GM12878 (cell line): ENCODE data around the gene SHC4. TPM values are rescaled to one million over a fixed set of nuclear protein-coding genes. Genes with fewer than 3 reads are reported as not detected.

Experiments used
- BCL11A ChIP-seq: IDR thresholded peaks from 2 replicates; pipeline ENCODE4 v1.6.1; 2011; ENCODE audit warnings: low read depth, low read length
- CBFB ChIP-seq: IDR thresholded peaks from 2 replicates; pipeline ENCODE4 v1.6.1; 2016; ENCODE audit warnings: antibody characterized with exemption, low read depth
- CREM ChIP-seq: IDR thresholded peaks from 2 replicates; pipeline ENCODE4 v1.6.1; 2014; ENCODE audit warnings: antibody characterized with exemption, low read depth
- HDAC2 ChIP-seq: fragments of 200-600 bp; sonication (generic); IDR thresholded peaks from 2 replicates; pipeline ENCODE4 v1.6.1; 2017
- HDGF ChIP-seq: fragments of 450-650 bp; IDR thresholded peaks from 2 replicates; pipeline ENCODE4 v1.6.1; 2016; ENCODE audit warnings: antibody characterized with exemption
- IKZF1 ChIP-seq: fragments of 450-650 bp; conservative IDR thresholded peaks from 2 replicates; pipeline ENCODE4 v1.6.1; 2017; ENCODE audit warnings: antibody characterized with exemption, mild to moderate bottlenecking
- NR2F1 ChIP-seq: fragments of 450-650 bp; conservative IDR thresholded peaks from 2 replicates; pipeline ENCODE4 v1.6.1; 2017; ENCODE audit warnings: mild to moderate bottlenecking
- NRF1 ChIP-seq: conservative IDR thresholded peaks from 2 replicates; pipeline ENCODE4 v1.6.1; 2011; ENCODE audit warnings: mild to moderate bottlenecking, low read depth, low read length, improper control_type of control experiment
- RBBP5 ChIP-seq: fragments of 200-600 bp; sonication (generic); conservative IDR thresholded peaks from 2 replicates; pipeline ENCODE4 v1.6.1; 2016
- SPI1 ChIP-seq: IDR thresholded peaks from 2 replicates; pipeline ENCODE4 v1.6.1; 2011; ENCODE audit warnings: low read depth, mild to moderate bottlenecking, low read length, moderate library complexity, borderline replicate concordance; ENCODE audit not compliant: insufficient read depth
- TBL1XR1 ChIP-seq: IDR thresholded peaks from 2 replicates; pipeline ENCODE4 v1.6.1; 2012; ENCODE audit warnings: low read depth, low read length, improper control_type of control experiment
- TCF12 ChIP-seq: IDR thresholded peaks from 2 replicates; pipeline ENCODE4 v1.6.1; 2011; ENCODE audit warnings: low read depth, mild to moderate bottlenecking, low read length
- WRNIP1 ChIP-seq: IDR thresholded peaks from 2 replicates; pipeline ENCODE4 v1.6.1; 2011; ENCODE audit warnings: low read depth, low read length, improper control_type of control experiment, borderline replicate concordance
- ZSCAN29 ChIP-seq: fragments of 450-650 bp; IDR thresholded peaks from 2 replicates; pipeline ENCODE4 v1.6.1; 2017; ENCODE audit warnings: mild to moderate bottlenecking, moderate library complexity
- polyA plus RNA-seq, 11 experiments: library from polyadenylated mRNA; depleted of rRNA in 4 of 11; unstranded in 6 of 11; stranded (reverse) in 5 of 11; fragments of >200 nt; fragmentation: Nextera tagmentation in 4 of 11; fragmentation: Illumina TruSeq in 1 of 11; extraction: Ambion mirVana in 4 of 11; extraction: Trizol in 1 of 11; gene quantifications; 1 replicate in 1 of 11; 2 replicates in 10 of 11; pipeline versions ENCODE4 v1.2.1 to v1.2.3, GENCODE V29; 2011 to 2016; ENCODE audit warnings: inconsistent platforms in 2 of 11, missing spikeins in 2 of 11, low read depth in 1 of 11
- total RNA-seq, 4 experiments: library from RNA; depleted of rRNA in 3 of 4; stranded (reverse); fragments of >200 nt in 3 of 4; fragmentation: Illumina TruSeq in 1 of 4; extraction: Trizol in 1 of 4; gene quantifications; 2 replicates each; pipeline versions ENCODE4 v1.2.1 to v1.2.3, GENCODE V29; 2013 to 2021
- TF ChIP-seq, protein P1 (sequence below): IDR thresholded peaks from 2 replicates; pipeline ENCODE4 v1.6.1; 2011; ENCODE audit warnings: low read depth, mild to moderate bottlenecking, low read length, moderate library complexity, borderline replicate concordance; ENCODE audit errors: extremely low read depth
- TF ChIP-seq, protein P2 (sequence below): IDR thresholded peaks from 2 replicates; pipeline ENCODE4 v1.6.1; 2012; ENCODE audit warnings: mild to moderate bottlenecking, low read depth, low read length
- TF ChIP-seq, protein P3 (sequence below): IDR thresholded peaks from 2 replicates; pipeline ENCODE4 v1.6.1; 2012; ENCODE audit warnings: improper control_type of control experiment, low read depth, low read length; ENCODE audit not compliant: insufficient replicate concordance
- TF ChIP-seq, protein P4 (sequence below): IDR thresholded peaks from 2 replicates; pipeline ENCODE4 v1.6.1; 2012; ENCODE audit warnings: low read length, inconsistent platforms
- TF ChIP-seq, protein P5 (sequence below): IDR thresholded peaks from 2 replicates; pipeline ENCODE4 v1.6.1; 2011; ENCODE audit warnings: mild to moderate bottlenecking, low read depth, low read length, moderate library complexity; ENCODE audit not compliant: insufficient replicate concordance

SHC4 gene
- total and polyA plus RNA-seq, 10 of the 15 experiments (the other 5 are each of a cell fraction or from before 2014, with no cell fraction given): 0.04 to 0.87 (median 0.14) TPM

DNA sequence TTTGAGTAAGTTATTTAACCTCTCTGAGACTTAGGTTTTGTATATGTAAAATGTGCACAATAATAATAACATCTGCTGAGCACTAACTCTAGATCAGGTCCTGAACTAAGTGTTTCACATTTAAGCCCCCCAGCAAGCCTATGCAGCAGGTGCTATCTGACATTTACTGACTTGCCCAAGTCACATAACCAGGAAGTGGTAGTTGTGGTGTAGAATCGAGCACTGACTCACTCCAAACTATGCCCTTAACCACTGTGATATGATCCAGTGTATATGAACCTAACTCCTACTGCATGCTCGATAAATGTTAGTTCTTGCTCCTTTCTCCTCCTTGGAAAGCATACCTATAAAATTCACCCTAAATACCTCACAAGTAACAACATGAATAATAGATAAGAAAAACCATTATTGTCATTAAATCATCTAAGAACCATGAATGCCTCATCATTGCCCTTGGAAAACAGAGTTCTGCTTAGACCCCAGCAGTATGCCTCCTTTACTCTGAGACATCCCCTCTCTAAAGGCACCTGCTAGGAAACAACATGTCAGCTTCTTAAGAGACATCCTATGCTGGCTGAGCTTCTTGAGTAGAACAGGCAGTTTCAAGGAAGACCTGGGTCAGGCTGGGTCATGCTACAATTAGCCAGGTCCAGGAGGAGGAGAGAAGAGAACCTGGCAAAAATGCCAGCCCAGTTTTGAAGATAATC, 3.0 kb upstream of the SHC4 start (continued):
- TF ChIP-seq WRNIP1 (no peak), HDAC2 (no peak), CREM (0 out of 2 replicates have a peak, but pooled peaks have one; percentile 19), HDGF (no peak), BCL11A (0 out of 2 replicates have a peak, but pooled peaks have one; percentile 9), NRF1 (no peak), TCF12 (peak; percentile 85), IKZF1 (no peak), RBBP5 (no peak), TBL1XR1 (no peak), NR2F1 (0 out of 2 replicates have a peak, but pooled peaks have one; percentile 12), CBFB (peak; percentile 51; the same call in 1 of the 2 replicates), ZSCAN29 (no peak), SPI1 (peak; percentile 61; the same call in 1 of the 2 replicates)
- TF ChIP-seq, protein P1, sequence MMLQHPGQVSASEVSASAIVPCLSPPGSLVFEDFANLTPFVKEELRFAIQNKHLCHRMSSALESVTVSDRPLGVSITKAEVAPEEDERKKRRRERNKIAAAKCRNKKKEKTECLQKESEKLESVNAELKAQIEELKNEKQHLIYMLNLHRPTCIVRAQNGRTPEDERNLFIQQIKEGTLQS: no peak
- TF ChIP-seq, protein P2, sequence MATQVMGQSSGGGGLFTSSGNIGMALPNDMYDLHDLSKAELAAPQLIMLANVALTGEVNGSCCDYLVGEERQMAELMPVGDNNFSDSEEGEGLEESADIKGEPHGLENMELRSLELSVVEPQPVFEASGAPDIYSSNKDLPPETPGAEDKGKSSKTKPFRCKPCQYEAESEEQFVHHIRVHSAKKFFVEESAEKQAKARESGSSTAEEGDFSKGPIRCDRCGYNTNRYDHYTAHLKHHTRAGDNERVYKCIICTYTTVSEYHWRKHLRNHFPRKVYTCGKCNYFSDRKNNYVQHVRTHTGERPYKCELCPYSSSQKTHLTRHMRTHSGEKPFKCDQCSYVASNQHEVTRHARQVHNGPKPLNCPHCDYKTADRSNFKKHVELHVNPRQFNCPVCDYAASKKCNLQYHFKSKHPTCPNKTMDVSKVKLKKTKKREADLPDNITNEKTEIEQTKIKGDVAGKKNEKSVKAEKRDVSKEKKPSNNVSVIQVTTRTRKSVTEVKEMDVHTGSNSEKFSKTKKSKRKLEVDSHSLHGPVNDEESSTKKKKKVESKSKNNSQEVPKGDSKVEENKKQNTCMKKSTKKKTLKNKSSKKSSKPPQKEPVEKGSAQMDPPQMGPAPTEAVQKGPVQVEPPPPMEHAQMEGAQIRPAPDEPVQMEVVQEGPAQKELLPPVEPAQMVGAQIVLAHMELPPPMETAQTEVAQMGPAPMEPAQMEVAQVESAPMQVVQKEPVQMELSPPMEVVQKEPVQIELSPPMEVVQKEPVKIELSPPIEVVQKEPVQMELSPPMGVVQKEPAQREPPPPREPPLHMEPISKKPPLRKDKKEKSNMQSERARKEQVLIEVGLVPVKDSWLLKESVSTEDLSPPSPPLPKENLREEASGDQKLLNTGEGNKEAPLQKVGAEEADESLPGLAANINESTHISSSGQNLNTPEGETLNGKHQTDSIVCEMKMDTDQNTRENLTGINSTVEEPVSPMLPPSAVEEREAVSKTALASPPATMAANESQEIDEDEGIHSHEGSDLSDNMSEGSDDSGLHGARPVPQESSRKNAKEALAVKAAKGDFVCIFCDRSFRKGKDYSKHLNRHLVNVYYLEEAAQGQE: no peak
- TF ChIP-seq, protein P3, sequence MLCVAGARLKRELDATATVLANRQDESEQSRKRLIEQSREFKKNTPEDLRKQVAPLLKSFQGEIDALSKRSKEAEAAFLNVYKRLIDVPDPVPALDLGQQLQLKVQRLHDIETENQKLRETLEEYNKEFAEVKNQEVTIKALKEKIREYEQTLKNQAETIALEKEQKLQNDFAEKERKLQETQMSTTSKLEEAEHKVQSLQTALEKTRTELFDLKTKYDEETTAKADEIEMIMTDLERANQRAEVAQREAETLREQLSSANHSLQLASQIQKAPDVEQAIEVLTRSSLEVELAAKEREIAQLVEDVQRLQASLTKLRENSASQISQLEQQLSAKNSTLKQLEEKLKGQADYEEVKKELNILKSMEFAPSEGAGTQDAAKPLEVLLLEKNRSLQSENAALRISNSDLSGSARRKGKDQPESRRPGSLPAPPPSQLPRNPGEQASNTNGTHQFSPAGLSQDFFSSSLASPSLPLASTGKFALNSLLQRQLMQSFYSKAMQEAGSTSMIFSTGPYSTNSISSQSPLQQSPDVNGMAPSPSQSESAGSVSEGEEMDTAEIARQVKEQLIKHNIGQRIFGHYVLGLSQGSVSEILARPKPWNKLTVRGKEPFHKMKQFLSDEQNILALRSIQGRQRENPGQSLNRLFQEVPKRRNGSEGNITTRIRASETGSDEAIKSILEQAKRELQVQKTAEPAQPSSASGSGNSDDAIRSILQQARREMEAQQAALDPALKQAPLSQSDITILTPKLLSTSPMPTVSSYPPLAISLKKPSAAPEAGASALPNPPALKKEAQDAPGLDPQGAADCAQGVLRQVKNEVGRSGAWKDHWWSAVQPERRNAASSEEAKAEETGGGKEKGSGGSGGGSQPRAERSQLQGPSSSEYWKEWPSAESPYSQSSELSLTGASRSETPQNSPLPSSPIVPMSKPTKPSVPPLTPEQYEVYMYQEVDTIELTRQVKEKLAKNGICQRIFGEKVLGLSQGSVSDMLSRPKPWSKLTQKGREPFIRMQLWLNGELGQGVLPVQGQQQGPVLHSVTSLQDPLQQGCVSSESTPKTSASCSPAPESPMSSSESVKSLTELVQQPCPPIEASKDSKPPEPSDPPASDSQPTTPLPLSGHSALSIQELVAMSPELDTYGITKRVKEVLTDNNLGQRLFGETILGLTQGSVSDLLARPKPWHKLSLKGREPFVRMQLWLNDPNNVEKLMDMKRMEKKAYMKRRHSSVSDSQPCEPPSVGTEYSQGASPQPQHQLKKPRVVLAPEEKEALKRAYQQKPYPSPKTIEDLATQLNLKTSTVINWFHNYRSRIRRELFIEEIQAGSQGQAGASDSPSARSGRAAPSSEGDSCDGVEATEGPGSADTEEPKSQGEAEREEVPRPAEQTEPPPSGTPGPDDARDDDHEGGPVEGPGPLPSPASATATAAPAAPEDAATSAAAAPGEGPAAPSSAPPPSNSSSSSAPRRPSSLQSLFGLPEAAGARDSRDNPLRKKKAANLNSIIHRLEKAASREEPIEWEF: no peak
- TF ChIP-seq, protein P4, sequence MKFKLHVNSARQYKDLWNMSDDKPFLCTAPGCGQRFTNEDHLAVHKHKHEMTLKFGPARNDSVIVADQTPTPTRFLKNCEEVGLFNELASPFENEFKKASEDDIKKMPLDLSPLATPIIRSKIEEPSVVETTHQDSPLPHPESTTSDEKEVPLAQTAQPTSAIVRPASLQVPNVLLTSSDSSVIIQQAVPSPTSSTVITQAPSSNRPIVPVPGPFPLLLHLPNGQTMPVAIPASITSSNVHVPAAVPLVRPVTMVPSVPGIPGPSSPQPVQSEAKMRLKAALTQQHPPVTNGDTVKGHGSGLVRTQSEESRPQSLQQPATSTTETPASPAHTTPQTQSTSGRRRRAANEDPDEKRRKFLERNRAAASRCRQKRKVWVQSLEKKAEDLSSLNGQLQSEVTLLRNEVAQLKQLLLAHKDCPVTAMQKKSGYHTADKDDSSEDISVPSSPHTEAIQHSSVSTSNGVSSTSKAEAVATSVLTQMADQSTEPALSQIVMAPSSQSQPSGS: no peak
- TF ChIP-seq, protein P5, sequence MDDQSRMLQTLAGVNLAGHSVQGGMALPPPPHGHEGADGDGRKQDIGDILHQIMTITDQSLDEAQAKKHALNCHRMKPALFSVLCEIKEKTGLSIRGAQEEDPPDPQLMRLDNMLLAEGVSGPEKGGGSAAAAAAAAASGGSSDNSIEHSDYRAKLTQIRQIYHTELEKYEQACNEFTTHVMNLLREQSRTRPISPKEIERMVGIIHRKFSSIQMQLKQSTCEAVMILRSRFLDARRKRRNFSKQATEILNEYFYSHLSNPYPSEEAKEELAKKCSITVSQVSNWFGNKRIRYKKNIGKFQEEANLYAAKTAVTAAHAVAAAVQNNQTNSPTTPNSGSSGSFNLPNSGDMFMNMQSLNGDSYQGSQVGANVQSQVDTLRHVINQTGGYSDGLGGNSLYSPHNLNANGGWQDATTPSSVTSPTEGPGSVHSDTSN: no peak
